Activated CD4-positive, alpha-beta T cell treated with anti-CD3 and anti-CD28 coated beads for 4 hours (primary cell): Measurements from ENCODE around the gene IRAK4.
"Not testable (repeated sequence)": the region's sequence is repeated elsewhere in the genome, so short reads cannot be mapped to it uniquely, and the experiment has no call there.

ENCODE experiments used
- DNase-seq, 2 donors: peaks; one replicate each; pipeline ENCODE4 v3.0.0-alpha.2; 2020

Gene IRAK4

DNA sequence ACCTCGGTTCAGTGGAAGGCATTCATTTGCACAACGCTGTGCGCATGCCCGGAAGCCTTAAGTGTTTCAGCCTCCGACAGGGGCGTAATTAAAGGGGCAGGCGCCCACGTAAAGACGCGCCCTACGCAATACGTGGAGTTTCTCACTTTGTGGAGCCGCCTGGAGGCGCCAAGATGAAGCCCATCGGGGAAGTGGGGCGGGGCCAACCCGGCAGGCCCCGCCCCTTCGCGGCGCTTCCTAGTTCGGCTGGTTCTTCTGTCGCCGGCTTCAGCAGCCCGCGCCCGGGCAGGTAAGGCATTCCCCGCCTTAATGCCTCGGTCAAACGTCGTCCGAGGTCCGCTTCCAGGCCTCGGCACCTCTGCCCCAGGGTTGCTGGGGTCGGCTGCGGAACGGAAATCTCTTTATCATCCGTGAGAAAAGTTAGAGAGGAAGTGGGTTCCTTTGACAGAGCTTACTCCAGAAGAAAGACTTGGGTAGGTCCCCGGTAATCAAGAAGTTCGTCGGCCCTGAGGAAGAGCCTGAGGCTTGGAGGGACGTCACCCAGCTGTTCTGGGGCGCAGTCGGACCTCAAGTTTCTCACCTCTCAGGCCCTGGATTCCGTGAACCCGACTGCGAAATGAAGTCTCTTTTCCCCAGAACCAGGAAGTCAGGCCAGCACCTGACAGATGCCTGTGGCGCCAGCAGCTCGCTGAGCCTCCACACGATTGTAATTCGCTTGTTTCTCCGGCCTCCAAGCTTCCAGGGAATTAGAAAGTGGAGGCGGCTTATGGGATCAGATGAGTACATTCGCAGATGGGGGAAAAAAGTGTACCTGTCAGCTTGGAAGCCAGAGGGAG lies at the start of gene IRAK4, which contains the start of gene PUS7L:
Gene IRAK4 (plus strand): TSS at position 224 of the 836 bp plus-strand sequence. CDS start 9,161 bp downstream, outside the sequence.
Gene PUS7L (minus strand): TSS at position 63 of the 836 bp plus-strand sequence. CDS start 3,545 bp downstream, outside the sequence.
- peak; percentile 93 to 94 for DNase-seq

DNA sequence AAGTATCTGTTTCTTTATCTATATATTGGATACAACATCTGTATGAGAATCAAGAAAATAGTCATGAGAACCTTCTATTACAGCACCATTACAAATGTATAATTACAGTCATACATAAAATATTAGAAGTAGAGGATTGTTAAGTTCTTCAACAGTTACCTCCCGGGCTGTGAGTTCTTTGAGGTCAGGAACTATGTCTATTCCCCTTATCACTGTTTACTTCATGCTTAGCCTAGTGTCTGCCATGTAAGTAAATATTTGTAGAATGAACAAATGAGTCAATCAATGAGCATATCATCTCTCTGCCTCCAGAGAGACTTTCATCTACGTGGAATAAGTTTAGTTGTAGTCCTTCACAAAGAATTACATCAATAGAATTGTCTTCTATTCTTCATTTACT lies 47.4 kb upstream of the IRAK4 start:
- no peak for DNase-seq

DNA sequence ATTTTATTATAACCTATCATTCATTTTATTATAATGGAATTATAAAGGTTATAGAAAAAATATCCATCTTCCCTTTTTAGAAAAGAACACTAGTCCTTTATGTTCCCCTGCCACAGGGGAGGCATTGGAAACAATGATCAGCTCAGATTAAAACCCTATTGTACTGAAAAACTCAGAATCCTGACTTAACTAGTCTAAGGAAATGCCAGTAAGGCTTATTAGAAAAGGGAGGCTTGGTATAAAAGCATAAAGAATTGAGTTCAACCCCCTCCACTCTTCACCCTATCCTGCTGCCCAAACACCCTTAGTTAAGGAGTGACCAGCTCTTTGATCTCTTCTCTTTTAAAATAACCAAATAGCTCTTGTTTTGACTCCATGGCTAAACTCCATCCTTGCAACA lies 36.1 kb upstream of the IRAK4 start:
- no peak for DNase-seq

DNA sequence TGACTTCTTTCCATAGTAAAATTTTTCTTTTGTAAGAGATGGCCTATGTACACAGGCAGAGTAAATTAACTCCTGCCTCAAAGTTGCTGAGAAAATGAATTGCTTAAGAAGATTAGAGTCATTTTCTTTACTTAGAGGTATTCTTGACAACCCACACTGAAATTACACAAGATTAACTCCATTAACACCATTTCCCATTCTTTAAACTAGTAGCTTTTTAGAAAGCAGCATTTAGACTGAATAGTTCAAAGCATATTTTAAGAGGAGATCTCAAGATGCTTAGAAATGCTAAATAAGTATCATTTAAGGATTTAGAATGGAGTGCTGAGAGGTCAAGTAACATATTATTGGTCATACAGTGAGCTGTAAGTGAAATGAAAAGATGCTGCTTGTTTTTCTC lies 35.6 kb upstream of the IRAK4 start:
- no peak for DNase-seq

DNA sequence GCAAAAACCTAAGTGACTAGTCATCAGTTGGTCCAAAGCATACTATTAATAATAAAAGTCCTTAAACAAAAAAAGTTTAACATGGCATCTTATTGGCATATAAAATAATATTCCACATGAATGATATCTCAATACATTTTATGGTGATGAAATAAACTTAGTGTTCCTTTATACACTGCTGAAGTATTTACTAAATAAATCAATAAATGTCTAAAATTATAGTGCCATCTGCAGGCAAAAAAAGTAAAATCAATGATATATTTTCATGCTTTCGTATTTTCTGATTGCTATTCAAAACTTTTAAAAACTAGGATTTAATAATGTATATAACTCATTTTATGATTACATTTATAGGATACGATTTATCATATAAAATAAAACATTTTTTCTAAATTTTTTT lies 30.6 kb upstream of the IRAK4 start:
- DNase-seq, result no peak

DNA sequence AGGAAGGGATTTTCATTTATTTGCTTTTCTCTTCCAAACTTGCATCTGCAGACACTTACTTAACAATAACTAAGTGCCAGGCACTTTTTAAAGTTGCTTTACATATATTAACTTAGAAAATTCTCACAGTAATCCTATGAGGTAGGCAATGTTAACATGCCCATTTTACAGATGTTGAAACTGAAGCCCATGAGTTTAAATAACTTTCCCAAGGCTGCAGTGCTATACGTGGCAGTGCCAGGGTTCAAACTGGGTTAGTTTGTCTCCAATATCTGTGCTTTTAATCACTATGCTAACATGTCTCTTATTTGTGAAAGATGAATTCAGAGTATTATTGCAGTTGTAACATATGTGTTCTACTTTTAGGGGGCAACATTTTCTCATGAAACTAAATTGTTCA lies 30.1 kb upstream of the IRAK4 start:
- DNase-seq, result no peak

DNA sequence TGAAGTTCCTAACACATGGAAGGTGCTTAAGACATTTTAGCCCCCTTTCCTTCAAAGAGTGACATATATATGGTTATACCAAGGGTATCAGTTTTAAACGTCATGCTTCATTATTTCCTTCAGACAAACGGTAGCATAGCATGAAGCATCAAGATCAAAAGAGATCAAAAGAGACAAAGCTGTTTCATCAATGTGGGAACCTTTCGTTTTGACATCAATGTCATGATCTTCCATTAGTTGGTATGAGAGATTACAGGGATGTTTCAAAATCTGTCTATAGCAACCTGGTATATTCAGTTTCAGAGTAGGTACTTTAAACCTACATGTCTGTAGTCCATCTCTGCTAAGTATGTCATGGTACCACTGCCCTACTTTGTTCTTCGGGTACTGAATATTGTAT lies 28.5 kb upstream of the IRAK4 start:
- DNase-seq, result no peak

DNA sequence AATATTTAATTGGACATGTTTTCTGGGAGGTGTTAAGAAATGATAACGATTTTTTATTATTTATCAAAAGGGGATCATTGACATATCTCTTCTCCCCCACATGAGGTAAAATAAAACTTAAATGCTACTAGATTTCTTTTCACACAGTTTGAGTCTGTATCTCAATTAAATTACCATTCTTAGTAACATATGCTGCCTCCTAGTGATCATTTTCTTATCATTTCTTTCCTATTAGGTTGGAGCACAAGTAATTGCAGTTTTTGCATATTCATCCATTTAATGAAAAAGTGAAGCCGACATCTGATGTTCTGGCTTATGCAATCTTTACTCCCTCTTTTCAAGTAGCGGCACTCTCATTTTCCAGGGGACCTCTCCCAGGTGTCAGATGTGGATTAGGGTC lies 25.1 kb upstream of the IRAK4 start:
- DNase-seq, result no peak

DNA sequence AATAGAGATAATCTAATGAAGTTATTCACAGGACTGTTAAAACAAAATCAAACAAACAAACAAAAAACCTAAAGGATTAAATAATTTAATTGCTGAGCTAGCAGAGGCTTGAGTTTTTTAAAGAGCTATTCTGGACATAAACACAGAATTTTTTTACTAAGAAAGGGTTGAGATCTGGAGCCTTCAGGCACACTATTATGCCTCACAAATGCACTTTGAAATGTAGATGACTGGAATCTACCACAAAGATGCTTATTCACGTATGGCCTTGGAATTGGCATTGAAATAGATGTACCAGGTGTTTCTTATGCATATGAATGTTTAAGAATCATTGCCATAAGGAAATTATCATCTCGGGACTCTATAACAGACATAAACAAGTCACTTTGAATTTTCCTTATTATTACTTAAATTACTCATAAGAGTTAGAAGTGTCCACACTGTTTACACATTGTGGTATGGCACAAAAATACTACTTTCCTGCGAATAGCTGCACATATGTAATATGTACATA lies 21.8 kb upstream of the IRAK4 start:
- no peak for DNase-seq

DNA sequence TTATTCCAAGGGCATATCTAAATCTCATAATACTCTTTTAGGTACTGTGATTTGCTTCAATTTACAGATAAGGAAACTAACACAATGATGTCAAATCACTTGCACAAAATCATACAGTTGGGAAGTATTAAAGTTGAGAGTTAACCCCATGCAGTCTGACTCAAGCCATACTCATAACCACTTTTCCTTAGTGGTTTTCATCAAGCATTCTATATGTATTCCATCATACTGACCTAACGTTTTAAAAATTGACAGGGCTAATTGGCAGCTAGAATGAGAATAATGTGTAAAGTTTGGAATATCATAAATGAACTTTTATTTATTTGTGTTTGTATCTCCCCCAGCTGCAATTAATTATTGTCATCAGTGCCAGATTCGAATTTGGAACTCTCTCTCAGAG lies 21.1 kb upstream of the IRAK4 start:
- DNase-seq, result no peak

DNA sequence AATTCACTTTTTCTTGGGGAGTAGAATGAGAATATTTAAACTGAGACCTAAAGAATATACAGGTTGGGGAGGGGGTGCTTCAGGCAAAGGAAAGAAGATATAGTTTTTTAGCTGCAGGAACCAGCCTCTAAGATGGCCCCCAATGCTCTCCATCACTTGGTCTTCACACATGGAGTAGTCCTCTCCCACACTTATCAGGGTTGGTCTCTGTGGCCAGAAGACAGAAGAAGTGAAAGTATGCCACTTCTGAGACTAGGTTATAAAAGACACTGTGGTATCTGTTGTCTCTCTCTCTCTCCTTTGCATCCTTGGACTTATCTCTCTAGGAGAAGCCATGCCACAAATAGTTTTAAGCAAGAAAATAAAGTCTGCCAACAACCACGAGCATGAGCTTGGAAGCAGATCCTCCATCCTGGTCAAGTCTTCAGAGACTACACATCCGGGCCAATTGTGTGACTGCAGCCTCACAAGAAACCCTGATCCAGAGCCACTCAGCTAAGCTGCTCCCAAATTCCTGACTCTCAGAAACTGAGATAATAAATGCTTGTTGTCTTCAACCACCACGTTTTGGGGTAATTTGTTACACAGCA lies 18.1 kb upstream of the IRAK4 start:
- DNase-seq, result no peak

DNA sequence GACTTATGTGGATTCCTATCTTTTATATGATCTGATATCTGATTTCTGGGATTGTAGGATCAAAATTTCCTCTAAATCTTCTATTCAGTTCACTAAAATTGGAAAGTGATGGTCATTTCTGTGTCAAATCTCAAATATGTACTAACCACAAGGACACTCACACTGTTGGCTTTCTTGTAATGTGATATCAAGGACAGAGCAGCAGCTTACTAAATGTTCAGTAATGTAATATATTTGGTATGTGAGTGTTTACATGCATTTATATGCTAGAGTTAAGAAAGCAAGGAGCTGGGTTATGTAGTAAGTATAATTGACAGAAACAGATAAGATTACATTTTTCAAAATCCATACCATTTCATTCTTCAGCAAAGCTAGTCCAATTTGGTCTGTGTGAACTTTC lies 16.6 kb upstream of the IRAK4 start:
- no peak for DNase-seq

DNA sequence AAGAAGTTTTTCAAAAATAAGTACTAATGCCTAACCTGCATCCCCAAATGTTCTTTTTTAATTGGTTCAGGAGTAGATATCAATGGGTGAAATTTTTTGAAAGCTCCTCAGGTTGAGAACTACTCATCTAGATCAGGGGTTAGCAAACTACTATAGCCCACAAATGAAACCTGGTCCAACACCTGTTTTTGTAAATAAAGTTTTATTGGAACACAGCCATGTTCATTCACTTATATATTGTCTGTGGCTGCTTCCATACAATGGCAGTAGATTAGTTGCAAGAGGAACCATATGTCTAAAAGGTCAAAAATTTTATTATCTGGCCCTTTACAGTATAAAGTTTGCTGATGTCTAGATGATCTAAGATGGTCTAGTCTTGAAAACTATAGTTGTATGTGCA lies 13.9 kb upstream of the IRAK4 start:
- no peak for DNase-seq

DNA sequence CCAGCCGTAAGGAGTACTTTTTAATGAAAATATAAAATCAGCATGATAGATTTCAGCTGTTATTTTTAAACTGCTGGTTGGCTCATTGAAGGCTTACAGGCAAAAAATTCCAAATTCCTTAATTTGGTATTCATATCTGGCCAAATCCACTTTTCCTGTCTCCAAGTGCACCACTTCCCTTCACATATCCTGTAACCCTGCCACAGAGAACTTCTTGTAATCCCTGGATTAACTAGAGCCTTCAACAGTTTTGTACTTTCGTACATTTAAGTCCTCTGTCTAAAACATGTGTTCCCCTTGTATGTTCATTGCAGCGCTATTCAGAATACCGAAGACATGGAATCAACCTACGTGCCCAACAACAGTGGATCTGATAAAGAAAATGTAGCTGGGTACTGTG lies 9.7 kb upstream of the IRAK4 start:
- no peak for DNase-seq

DNA sequence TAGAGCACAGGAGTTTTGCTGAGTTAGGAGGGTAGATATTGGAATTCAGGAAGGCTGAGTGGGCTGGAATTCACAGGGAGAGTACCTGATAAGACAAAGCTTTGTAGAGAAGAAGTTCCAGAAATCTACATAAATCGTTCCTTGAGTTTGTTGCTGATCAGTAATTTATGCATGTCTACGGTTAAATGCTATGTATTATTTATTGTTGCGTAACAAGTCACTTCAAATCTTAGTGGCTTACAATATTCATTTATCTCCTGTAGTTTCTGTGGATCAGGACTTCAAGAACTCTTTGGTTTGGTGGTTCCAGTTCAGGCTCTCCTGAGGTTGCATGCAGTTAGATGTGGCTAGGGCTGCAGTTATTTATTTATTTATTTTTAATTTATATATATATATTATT lies 7.9 kb upstream of the IRAK4 start:
- no peak for DNase-seq

DNA sequence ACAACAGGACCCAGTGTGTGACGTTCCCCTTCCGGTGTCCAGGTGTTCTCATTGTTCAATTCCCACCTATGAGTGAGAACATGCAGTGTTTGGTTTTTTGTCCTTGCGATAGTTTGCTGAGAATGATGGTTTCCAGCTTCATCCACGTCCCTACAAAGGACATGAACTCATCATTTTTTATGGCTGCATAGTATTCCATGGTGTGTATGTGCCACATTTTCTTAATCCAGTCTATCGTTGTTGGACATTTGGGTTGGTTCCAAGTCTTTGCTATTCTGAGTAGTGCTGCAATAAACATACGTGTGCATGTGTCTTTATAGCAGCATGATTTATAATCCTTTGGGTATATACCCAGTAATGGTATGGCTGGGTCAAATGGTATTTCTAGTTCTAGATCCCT lies 7.4 kb upstream of the IRAK4 start:
- DNase-seq, result not testable (repeated sequence)

DNA sequence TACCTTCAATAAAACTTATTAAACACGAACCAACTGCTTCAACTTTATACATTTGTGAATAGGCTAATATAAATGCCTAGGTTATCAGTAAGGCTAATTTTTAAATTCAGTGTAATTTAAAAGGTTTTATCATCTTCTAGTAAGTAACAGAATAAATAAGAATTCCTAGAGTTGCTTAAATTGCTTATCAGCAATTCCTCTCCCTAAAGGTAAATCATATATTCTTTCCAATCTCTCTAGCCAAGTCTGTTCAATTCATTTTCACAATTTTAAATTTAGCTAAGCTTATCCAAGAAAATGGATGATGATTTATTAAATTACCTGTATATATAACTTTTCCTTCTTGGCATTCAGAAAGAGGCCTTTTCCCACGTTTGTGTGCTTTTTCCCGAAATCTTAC lies 4.7 kb upstream of the IRAK4 start:
- no peak for DNase-seq

DNA sequence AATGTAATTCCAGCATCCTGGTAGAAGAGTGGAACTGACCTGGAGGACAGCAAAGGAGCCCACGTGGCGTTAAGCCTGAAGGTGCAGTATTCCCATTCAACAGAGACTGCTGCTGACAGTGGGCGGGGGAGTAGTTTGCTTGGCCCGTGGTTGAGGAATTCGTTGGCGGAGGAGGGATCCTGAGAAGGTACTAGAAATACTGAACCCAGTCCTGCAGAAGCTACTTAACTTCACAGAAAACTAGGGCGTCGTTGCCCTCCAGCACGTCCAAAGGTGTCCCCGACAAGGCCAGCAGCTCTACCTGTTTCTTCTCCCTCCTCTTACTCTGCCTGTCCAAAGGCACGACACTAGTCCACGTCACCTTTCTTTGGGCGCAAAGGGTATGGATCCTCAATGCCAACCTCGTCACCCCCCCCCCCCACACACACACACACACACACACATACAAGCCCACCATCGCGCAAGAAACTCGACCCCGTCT lies 464 bp upstream of the IRAK4 start:
- no peak for DNase-seq

DNA sequence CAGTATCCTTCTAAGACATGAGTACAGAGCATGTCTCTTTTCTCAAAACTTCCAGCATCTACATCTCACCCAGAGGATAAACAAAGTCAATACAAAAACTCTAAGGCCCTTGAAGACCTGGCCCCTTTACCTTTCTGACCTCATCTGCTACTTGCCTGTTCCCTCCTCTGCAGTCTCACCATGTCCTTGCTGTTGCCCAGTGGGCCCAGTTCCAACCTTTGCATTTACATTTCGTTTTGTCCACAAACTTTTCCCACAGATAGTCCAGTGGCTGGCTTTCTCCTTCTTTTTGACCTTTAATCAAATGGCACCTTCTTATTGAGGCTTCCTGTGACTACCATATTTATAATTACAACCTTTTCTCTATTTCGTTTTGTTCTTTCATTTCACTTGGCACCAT lies 1.6 kb downstream of the IRAK4 start:
- DNase-seq, result no peak

DNA sequence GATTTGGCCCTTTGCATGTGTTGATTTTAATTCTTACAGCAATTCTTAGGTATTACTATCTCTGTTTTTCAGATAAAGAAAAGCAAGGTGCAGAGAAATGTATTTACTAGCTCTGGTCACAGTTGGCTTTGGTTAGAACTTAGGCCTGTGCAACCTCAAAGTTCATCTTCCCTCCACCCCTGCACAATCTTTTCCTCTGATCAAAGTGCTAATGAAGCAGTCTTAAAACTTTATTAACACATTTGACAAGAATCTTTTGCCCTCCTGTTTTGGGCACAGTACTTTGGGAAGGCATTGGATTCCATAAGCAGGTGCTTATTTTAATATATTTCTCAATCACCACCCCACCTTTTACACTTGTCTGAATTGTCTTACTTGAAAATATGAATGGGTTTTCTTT lies 2.7 kb downstream of the IRAK4 start:
- DNase-seq, result no peak

DNA sequence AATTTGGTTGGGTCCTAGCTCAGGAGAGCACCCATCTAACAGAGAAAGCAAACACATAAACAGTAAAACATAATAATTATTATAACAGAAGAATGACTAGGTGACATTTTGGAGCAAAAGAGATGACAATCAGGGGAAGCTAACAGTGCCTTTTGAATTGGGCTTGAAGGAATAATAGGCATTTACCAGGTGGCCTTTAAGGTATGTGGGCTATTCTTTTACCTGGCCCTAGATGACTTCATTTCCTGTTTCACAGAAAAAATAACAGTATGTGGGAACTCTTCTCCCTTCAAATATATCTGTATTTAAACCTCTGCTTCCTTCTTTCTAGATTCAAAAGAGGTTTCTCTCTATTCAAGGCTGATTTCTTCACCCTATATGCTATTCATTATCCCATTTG lies 3.8 kb downstream of the IRAK4 start:
- DNase-seq, result no peak

DNA sequence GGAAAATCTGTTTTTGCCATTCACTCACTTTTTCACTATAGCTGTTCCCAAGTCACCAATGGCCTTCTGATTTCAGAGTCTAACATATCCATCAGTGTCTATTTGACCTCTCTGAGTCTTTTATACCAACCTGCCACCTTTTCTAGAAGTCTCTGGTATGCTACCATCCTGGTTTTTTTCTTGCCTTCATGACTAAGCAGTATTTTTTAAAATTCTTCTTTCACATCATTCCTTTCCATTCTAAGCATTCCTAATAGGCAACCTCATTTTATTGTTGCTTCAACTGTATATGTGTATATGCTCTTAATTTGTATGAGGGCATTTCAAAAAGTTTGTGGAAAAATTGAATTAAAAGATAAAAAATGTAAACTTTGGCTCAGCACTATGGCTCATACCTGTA lies 5.0 kb downstream of the IRAK4 start:
- DNase-seq, result no peak

DNA sequence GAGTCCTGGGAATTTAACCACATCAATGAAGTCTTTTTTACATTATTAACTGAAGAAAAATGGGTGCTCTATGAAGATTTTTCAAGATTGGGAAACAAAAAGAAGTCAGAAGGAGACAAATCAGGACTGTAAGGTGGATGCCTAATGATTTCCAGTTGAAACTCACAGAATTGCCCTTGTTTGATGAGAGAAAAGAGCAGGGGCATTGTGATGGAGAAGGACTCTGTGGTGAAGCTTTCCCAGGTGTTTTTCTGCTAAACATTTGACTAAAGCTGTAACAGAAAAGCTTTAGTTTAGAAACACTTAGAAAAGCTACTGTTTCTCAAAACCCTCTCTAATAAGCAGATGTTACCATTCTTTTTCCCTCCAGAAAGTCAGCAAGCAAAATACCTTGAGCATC lies 5.8 kb downstream of the IRAK4 start:
- DNase-seq, result no peak

DNA sequence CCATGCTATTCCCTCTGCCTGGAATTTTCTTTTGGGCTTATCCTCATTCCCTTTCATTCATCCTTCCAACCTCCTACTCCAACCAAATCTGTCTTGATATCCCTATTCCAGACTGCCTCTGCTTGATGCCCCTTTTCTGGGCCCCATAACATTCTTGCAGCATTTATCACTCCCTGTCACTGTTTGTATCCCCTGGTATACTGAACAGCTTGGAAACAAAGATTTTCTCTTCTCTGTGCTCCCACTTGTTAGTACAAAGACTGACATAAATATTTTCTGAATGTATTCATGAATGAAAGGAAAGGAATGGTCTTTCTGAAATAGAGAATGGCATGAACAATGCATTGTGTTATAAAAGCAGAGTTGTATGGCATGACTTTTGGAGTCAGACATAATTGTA lies 7.5 kb downstream of the IRAK4 start:
- no peak for DNase-seq
